ENCODE measurements around the gene PSMD5. TPM values are rescaled to one million over a fixed set of nuclear protein-coding genes. Genes with fewer than 3 reads are reported as not detected.

PSMD5 gene
- total and polyA plus RNA-seq, 9 of the 15 experiments (the other 6 are each of a cell fraction or from before 2014, with no cell fraction given) = 46.4 to 148 (median 76.3) TPM

- H2AFZ ChIP-seq (ENCODE audit: low read depth, low read length) = no peak overlapping the region
- no peak overlapping the region for H3K27ac ChIP-seq (ENCODE audit: extremely low read depth, low read depth, low read length)
- FAIRE-seq = no peak
- in situ Hi-C loops (cut with MboI) = loop anchor here (5.0 kb wide), 1 partner anchor 63 kb away; no protein-coding TSS in a partner anchor
- no peaks in the 10 kb centered on the region for H3K27me3 ChIP-seq (ENCODE audit: control insufficient read depth in 2 of 2, insufficient read depth in 2 of 2, low read length in 2 of 2)
- ChIA-PET CTCF (ENCODE audit: low intra/inter-chr PET ratio) (no interaction called here), POLR2A (interaction anchor here (0.6 kb wide), 1 partner anchor 18 kb away, joined by 3 read pairs; no protein-coding TSS in a partner anchor)
- no TSS peak for BruUV-seq (replicated peaks)
- no peaks in the 10 kb centered on the region for H4K20me1 ChIP-seq (replicated peaks; ENCODE audit: control insufficient read depth, insufficient read depth, low read length)
- H3K4me3 ChIP-seq = no peak overlapping the region
- intact Hi-C loops (cut with micrococcal nuclease) = loop anchor here (5.0 kb wide), 1 partner anchor 33 kb away; the partner anchor contains the start of gene PSMD5
- no peaks in the 10 kb centered on the region for H3K9me1 ChIP-seq (ENCODE audit: control insufficient read depth, insufficient read depth, low read length)
- no peaks in the 10 kb centered on the region for H3K79me2 ChIP-seq (ENCODE audit: control insufficient read depth, insufficient read depth, low read length)
- no peak overlapping the region for H3K4me2 ChIP-seq (ENCODE audit: insufficient read depth, low read length)
- DNase-seq (ENCODE audit: extremely low read depth in 1 of 4, low spot score in 3 of 4) = no peak
- TF ChIP-seq ZNF280A (IDR thresholded peaks at IDR 0.05; ENCODE audit: low read depth, partially characterized antibody) (no peak), MGA (IDR thresholded peaks at IDR 0.05) (no peak), ZNF280B (CRISPR knock-in tag; IDR thresholded peaks at IDR 0.05) (peak; percentile 60; the same call in 1 of the 2 replicates), CBX3 (IDR thresholded peaks at IDR 0.05; ENCODE audit: borderline replicate concordance in 1 of 2, low read length in 2 of 2) (0 out of 3 replicates have a peak, but pooled peaks of 1 of the 2 experiments have one; percentile 27)
- peaks cover 54% of the 10 kb centered on the region for H3K36me3 ChIP-seq (ENCODE audit: control insufficient read depth, insufficient read depth, low read length)
- no peaks in the 10 kb centered on the region for H3K4me1 ChIP-seq (replicated peaks in 1 of 2; ENCODE audit: control insufficient read depth in 2 of 2, insufficient read depth in 2 of 2, low read length in 2 of 2)
- H3K9ac ChIP-seq (ENCODE audit: insufficient read depth in 1 of 2, low read depth in 2 of 2, low read length in 2 of 2) = no peak overlapping the region
- ATAC-seq = no peak
- H3K9me3 ChIP-seq (replicated peaks; ENCODE audit: control insufficient read depth, insufficient read depth, low read depth, low read length) = peaks cover 31% of the 10 kb centered on the region
Observed at GRCh38 chr9:120808931-120809330, 33.8 kb downstream of the PSMD5 start.
